GM19239 (cell line): ENCODE results near the gene TM9SF2.
"Not testable (repeated sequence)": the region's sequence is repeated elsewhere in the genome, so short reads cannot be mapped to it uniquely, and the experiment has no call there.

ENCODE experiments used
- DNase-seq: peaks from one replicate; pipeline ENCODE4 v3.0.0; 2011; ENCODE audit warnings: low spot score; ENCODE audit not compliant: insufficient read length
- FAIRE-seq: peaks from 2 replicates; lab custom pipeline; 2011; peaks lifted over from hg19 to GRCh38; lab: Jason Lieb, UNC

Gene TM9SF2

DNA sequence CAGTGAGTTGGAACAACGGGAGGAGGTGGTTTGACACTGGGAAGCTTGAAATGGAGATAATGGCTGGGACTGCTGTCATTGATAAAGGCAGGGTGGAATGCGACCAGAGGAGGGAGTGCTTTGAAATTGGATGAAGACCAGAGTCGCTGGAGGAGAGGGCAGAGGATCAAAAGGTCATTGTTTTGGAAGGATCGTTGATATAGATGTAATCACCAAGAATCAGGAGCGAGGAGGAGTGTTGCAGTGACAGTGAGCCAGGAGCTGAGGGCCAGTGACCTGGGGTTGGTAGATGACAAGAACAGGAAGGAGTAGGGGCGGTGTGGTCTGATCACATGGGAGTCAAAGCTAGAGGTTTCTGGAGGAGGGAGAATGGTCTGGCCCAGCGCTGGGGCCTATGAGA is 25.3 kb downstream of the TM9SF2 start:
- no peak for DNase-seq
- FAIRE-seq, result no peak

DNA sequence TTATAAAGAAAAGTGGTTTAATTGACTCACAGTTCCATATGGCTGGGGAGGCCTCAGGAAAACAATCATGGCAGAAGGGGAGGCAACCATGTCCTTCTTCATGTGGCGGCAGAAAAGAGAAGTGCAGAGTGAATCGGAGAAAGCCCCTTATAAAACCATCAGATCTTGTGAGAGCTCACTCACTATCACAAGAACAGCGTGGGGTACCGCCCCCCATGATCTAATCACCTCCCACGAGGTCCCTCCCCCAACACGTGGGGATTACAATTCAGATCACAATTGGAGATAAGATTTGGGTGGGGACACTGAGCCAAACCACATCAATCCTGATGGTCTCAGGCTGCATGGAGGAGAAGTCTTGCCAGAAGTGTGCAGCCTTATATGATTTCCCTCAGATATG is 26.0 kb downstream of the TM9SF2 start:
- FAIRE-seq, result no peak
- DNase-seq, result no peak

GRCh38 chr13:99528547-99528946 is 27.3 kb downstream of the TM9SF2 start:
- DNase-seq, result no peak
- FAIRE-seq, result no peak

DNA sequence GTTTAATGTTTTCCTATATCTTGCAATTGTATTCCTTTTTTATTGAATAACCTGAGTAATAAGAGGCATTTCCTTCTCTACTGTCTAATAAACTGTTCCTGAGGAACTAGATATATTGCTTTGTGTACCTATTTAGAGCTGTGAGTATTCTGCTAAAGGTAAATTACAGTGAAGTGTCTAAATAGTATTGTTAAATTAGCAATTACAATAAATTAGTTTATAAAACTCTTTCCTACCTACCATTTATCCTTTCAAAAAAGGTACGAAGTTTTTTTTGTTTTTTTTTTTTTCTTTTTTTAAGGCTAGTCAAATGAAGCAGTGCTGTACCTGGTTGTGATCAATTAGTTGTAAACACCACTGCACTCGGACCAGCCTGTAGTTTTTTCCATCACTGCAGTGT is 34.8 kb downstream of the TM9SF2 start:
- no peak for FAIRE-seq

GRCh38 chr13:99540530-99540929 is 39.3 kb downstream of the TM9SF2 start:
- DNase-seq (no peak), FAIRE-seq (no peak)

More for the DNA sequence above, 34.8 kb downstream of the TM9SF2 start:
- no peak for DNase-seq

GRCh38 chr13:99542788-99543406 is 41.6 kb downstream of the TM9SF2 start:
- DNase-seq (peak; percentile 54), FAIRE-seq (peak; percentile 100)

DNA sequence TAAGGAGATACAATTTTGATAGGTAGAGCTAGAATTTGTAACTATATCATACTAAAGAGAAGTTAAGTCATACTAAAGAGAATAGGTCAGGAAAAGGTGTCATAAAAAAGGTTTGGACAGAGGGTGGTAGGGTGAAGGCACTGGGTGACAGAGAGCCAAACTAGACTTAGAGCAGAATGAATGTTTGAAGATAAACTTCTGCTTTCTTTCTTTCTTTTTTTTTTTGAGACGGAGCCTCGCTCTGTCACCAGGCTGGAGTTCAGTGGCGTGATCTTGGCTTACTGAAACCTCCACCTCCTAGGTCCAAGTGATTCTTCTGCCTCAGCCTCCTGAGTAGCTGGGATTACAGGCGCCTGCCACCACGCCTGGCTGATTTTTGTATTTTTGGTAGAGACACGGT is 44.1 kb downstream of the TM9SF2 start:
- peak; percentile 83 for FAIRE-seq
- DNase-seq, result no peak

DNA sequence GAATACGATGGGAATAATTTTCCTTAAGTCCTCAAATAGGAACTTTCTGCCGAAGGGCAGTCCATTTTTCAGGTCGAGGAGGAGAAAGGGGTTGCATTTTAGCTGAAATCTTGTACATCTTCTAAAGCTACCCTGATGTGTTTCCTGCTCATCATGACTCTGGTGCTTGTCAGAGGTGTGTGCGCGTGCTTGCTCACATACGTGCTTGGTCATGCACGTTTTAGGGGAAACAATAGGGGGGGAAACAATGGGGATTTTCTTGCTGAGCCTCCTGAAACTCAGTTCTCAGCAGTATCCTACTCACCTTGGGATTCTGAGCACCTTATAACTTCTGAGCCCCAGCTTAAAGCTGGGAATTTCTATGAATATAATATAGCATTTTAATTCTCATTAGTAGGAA is 44.7 kb downstream of the TM9SF2 start:
- peak; percentile 45 for FAIRE-seq
- no peak for DNase-seq

DNA sequence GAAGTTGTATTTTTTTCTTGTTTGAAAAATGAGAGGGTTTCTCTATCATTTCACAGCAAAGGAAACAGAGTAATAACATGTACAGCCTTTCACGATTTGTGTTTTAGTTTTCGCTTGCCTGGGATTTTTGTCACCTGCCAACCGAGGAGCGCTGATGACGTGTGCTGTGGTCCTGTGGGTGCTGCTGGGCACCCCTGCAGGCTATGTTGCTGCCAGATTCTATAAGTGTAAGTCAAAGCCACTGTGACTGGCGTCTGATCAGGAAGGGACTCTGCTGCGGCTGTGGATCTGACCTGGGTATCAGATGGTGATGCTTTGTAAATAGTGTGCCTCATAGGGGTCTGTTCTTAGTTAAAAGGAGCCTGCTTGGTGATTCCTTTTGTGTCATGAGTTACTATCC is 45.6 kb downstream of the TM9SF2 start:
- DNase-seq, result no peak
- peak; percentile 60 for FAIRE-seq

GRCh38 chr13:99548448-99548847 is 47.2 kb downstream of the TM9SF2 start:
- peak; percentile 96 for FAIRE-seq
- no peak for DNase-seq

DNA sequence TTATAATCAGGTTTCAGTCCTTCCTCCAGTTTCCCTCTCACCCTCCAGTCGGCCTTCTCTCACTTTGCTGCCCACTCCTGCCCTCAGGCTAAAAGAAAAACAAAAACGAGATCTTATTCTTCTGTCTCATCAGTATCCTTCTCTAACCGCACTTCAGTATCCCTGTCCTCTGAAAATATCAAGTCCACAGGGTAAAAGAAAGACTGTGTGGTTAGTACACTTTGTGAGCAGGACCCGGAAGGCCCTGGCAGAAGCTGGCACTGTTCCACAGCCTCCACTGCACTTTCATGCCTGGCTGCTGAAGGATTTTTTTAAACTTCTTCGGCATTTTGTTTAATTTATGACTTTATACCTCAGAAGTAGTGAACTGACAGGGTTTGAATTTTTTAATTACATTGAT is 51.8 kb downstream of the TM9SF2 start:
- DNase-seq (no peak), FAIRE-seq (no peak)

DNA sequence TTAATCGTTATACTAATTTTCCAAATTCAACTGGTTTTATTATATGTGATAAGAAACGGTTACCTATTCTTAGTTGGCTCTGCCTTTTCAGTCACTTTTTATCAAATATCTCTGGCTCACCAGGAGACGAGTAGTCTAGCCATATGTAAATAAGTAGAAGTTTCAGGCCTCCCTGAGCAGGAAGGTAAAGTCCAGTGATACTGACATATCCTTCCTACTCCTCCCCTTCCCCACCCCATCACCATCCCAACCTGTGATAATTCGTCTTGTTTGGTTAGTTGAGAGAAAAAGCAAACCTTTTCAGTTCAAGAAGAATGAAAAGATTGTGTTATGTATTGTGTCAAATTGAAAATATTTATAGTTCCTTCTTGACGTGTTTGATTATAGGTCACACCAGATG is 53.9 kb downstream of the TM9SF2 start:
- FAIRE-seq, result peak; percentile 76
- no peak for DNase-seq

DNA sequence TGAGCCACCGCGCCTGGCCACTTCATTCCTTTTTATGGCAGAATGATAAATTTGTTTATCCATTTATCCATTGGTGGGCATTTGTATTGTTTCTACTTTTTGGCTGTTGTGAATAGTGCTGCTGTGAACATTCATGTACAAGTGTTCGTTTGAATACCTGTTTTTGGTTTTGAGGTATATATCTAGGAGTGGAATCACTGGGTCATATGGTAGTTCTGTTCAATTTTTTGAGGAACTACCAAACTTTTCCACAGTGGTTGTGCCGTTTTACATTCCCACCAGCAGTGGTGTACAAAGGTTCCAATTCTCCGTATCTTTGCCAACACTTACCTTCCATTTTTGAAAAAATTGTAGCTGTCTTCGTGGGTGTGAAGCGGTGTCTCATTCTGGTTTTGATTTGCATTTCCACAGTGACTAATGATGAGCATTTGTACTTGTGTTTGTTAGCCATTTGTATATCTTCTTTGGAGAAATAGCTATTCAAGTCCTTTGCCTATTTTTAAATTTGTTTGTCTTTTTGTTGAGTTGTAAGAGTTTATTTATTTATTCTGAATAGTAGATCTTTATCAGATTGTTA is 55.7 kb downstream of the TM9SF2 start:
- no peak for DNase-seq
- no peak for FAIRE-seq

- FAIRE-seq, result no peak
- DNase-seq, result no peak
Observed at GRCh38 chr13:99558570-99559180, 57.4 kb downstream of the TM9SF2 start.

- DNase-seq (no peak), FAIRE-seq (no peak)
Observed at GRCh38 chr13:99559560-99559959, 58.3 kb downstream of the TM9SF2 start.

DNA sequence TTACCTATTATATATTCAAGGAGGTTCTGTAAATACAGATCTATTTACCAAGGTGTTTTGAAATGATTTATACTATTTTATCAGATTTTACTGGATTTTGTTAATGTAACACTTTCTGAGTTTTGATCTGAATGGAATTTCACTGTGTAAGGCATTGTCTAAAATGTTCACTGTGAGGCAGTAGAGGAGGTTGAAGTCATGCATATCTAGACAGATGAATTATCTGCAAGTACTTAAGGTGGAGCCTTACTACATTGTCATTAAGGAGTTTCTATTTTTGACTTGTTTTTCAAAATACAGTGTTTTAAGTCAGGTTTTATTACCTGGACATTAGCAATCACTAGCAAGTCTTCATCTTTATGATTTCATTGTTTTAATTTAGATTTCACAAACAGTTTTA is 62.1 kb downstream of the TM9SF2 start:
- DNase-seq (no peak), FAIRE-seq (no peak)

DNA sequence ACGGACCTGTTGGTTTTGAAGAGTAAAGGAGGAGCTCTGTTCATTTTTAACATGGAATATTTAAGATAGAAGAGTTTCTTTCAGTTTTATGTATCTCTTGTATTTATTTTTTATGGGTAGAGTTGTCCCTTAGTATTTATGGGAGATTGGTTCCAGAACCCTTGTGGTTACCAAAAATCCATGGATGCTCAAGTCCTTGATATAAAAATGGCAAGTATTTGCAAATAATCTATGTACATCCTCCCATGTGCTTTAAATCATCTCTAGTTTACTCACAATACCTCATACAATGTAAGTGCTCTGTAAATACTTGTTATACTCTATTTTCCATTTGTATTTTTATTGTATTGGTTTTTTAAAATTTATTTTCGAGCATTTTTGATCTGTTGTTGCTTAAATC is 63.1 kb downstream of the TM9SF2 start:
- DNase-seq, result no peak

GRCh38 chr13:99565478-99566124 is 64.3 kb downstream of the TM9SF2 start:
- DNase-seq (no peak), FAIRE-seq (no peak)

More for the DNA sequence above, 63.1 kb downstream of the TM9SF2 start:
- no peak for FAIRE-seq

GRCh38 chr13:99566125-99567083 is 65.1 kb downstream of the TM9SF2 start:
- DNase-seq, result no peak
- no peak for FAIRE-seq

DNA sequence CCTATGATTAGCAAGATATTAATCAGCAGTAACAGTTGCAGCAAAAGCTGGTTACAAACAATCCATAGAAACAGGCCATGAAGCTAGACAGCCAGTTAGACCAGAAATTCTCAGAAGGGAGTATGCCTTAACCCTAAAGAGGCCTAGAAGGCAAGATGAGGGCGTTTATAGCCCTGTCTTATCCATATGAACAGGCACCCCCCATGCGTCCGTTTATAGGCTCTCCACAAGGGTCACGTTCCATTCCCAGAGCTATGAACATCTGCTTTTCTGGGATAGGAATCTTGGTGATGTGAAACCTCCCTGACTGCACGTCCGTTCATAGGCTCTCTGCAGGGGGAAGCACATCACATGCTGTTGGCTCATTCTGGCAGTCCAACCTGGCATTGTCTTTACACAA is 67.6 kb downstream of the TM9SF2 start:
- FAIRE-seq, DNase-seq: not testable (repeated sequence)
